Tibial nerve (tissue), 4 donors: Measurements from ENCODE around the gene RPRD2.

ENCODE experiments used
- CTCF ChIP-seq, 5 experiments: fragments of 200-600 bp in 3 of 5; fragments of 450-650 bp in 2 of 5; sonication (generic) in 3 of 5; IDR thresholded peaks; one replicate each; pipeline ENCODE4 v1.5.1; 2016 to 2019; ENCODE audit warnings: antibody characterized with exemption in 5 of 5, mild to moderate bottlenecking in 3 of 5, moderate library complexity in 2 of 5
- EP300 ChIP-seq, 2 donors: sonication (generic); formaldehyde crosslinking; IDR thresholded peaks; one replicate each; pipeline ENCODE4 v1.6.1; 2017; ENCODE audit warnings: antibody characterized with exemption in 2 of 2, mild to moderate bottlenecking in 1 of 2
- POLR2A ChIP-seq, 2 donors: fragments of 450-650 bp; IDR thresholded peaks; one replicate each; pipeline ENCODE4 v1.6.1; 2017; ENCODE audit warnings: antibody characterized with exemption in 2 of 2, mild to moderate bottlenecking in 2 of 2, moderate library complexity in 2 of 2

DNA sequence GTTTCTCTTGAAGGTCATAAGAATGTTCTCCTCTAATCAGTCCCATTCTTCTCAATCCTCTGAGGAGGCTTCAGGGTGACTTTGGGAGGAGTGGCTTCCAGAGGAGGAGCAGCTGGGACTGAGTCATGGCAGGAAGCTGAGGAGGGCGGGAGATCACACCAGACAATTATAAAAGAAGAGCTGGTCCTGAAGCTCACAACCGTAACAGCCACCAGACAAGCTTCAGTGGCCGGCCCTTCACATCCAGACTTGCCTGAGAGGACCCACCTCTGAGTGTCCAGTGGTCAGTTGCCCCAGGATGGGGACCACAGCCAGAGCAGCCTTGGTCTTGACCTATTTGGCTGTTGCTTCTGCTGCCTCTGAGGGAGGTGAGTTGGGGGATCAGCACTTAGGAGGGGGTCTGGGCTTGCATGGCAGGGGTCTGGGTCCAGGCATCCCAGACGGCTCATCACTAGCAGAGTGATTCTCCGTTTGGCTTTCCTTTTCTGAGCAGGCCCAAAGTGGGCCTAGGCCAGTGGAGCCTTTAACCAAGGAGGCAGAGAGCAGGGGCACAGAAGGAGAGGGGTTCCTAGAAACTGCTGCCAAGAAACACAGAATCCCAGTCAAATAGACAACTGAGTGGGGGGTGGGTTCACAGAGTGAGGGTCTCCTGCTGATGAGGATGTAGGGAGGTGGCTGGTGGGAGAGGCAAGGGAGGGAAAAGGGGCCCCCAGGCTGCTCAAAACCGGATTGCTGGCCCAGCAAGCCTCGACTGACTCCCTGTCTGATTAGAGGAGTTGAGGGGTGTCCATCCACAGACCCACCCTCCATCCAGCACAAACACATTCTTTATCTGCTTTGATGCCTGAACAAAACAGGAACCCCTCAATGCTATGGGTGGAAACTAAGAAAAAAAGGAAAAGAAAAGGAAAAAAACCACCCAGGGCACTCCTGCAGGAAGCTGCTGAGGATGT lies 144.2 kb downstream of the RPRD2 start, which contains the start of gene ECM1:
- TF ChIP-seq POLR2A (IDR thresholded peaks at IDR 0.05) (peak in 1 of 2 donors; percentile 38), CTCF (IDR thresholded peaks at IDR 0.05) (no peak), EP300 (IDR thresholded peaks at IDR 0.05) (no peak)
